ENCODE results near the gene RALGDS.
A peak's percentile ranks its signal among the peaks of the same experiment; 100 is the strongest.

Gene RALGDS

GRCh38 chr9:133151041-133151440, 30.0 kb upstream of the RALGDS start:
- no peak for DNase-seq (ENCODE audit: low read depth in 2 of 2)

GRCh38 chr9:133149130-133150015, 28.3 kb upstream of the RALGDS start:
- peak; percentile 61 to 68 for DNase-seq (ENCODE audit: low read depth in 2 of 2)

DNA sequence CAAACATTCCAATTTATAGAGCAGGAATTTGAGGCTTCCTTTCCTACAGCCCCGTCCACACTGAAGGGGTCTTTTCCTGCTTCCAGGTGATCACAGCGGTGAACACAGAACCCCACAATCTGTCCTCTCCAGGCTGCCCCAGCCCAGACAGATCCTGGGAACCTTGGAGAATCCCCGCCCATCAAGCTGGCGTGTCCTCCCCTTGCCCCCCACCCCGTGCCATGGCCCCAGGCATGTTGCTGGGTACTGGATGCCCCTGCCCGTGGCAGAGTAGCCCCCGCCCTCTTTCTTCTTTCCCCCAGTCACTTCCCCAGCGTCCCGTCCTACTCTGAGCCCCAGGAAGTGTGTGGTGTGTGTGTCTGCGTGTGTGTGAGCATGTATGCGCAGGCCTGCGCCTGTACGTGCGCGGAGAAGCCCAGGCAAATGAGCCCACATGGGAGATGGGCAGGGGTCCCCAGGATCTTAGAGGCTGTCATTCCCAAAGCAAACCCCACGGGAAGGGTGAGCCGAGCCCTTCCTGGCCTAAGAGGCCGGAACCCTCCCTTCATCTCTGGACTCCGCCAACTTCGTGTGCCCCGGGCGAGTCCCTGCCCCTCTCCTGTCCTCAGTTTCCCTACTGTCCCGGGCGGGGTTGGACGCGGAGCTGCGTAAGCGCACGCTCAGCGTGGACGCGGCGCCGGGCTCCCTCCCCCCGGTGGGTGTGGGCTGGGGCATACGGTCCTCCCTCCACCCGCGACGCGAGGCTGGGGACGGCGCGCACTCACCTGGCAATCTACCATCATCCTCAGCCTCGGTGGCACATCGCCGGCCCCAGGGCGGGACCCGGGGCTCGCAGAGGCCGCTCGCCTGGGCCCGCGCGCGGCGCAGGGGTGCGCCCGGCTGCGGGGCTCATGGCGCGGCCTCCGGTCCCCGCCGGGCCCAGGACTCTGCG, 27.4 kb upstream of the RALGDS start:
- DNase-seq (ENCODE audit: low read depth in 2 of 2): no peak

DNA sequence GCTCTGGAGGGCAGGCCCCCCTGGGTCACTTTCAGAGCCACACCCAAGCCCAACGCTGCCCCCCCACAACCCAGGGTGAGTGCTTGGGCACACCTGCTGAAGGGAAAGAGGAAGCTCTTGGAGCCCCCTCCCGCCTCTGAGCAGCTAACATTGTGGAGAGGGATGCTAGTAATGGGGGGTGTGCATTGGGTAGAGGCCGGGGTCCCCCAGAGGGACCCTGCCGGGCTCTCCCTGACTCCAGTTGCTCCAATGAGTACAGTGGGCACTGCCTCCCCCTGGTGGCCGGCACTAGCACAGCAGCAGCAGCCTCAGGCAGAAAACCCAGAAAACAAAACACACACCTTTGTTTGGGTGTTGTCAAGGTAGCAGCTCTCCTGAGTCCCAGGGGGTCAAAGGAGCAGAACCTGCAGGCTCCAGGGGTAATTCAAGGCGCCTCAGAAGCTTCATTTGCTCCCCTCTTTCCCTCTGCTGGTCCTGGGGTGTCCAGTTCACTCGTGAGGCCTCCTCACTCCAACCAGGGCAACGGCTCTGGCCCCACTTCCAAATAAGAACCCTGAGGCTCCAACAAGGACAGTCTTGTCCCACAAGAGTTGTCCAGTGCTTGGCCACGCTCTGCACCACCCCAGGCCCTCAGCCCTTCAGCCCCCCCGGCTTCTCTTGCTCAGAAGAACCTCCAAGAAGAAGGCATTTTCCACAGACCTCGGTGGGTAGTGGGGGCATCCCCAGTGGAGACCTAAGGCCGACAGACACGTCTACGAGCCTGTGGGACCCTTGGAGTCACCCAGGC, 26.6 kb upstream of the RALGDS start:
- peak; percentile 52 to 73 for DNase-seq (ENCODE audit: low read depth in 2 of 2)

DNA sequence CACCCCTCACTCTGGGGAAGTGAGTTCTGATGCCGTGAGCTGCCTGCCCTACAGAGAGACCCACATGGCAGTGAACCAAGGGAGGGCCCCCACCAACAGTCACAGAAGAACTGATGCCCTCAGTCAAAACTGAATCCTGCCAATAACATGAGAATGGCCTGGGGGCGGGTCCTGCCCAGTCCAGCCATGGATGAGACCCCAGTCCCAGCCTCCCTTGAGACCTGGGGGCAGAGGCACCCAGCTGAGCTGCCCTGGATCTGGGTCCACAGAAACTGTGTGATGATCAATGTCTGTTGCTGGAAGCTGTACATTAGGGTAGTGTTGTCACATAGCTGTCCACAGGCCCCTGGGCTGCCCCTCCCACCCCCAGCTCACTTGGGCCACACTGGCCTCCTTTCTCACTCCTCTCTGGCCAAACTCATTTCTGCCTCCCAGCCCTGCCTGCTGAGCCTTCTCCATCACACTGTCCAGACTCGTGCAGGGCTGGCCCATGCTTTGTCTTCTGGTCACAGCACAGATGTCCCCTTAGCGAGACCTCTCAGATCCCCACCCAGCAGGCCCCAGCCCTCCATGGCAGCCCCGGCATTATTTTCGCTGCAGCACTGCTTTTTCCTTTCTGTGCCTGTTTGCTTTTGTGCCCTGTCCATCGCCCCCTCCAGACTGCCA, 25.8 kb upstream of the RALGDS start:
- DNase-seq (ENCODE audit: low read depth in 2 of 2): no peak

DNA sequence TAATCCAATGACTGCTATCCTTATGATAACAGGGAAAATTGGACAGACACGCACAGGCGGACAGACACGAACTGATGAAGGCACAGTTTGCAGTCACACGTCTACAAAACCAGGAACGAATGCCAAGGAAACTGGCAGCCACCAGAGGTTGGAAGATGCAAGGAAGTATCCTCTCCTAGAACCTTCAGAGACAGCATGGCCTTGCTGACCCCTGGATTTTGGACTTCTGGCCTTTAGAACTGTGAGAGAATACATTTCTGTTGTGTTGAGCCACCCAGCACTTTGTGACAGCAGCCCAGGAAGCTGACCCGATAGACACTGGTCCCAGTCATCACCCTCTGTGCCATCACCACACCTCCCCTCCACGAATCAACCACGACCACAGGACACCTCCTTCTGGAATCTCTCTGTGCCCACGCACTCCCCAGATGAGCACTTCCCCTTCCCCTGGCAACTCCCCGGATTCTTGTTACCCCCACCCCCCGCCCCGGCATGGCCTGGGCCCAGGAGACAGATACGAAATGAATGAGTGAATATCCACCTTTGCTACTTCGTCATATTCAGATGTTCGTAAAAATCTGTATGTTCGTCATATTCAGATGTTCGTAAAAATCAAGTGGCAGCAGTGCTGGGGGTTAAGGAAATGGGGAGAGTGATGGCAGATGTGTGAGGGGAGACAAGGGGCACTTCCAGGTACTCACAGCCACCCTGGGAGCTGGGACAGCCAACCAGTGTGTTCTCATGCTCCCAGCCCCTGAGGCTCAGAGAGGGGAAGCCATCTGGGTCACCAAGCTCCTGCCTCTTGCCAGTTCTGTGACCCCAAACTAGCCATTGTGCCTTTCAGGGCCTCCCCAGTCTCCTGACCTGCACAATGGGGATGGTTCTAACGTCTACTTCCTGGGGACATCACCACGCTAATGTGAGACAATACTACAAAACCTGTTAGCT, 24.1 kb upstream of the RALGDS start:
- DNase-seq (ENCODE audit: low read depth in 2 of 2): no peak

DNA sequence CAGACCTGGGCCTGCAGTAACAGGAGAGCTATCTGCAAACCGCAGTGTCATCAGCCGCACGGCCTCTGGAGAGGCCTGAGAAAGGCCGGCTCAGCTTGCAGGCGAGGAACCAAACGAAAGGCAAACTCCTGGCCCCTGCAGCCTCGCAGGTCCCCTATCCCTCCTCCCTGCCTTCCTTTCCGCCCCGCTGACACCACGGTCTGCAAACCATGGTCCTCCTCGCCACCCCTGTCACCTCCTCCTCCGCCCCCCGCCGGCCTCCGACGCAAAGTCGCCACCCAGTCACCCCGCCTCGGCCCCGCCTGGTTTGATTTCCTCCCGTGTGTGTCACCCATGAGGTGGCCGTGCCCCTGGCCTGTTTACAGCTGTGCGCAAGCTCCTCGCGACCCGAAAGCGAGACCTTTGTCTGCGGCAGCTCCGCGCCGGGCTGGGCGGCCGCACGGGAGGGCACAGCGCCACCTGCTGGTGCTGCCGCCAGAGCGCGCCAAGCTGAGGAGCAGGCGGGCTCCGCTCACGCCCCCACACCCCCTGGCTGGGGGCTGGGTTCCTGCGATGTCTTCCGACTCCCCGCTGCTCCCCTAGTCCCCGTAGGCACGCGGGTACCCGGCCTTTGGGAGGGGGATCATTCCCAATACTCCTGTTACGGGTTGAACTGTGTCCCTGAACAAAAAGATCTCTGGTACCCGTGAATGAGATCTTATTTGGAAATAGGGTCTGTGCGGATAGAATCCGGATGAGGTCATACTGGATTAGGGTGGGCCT, 23.3 kb upstream of the RALGDS start:
- DNase-seq (ENCODE audit: low read depth in 2 of 2): peak; percentile 76 to 88

- DNase-seq (ENCODE audit: low read depth in 2 of 2): no peak
Measured at GRCh38 chr9:133143639-133144141, 22.6 kb upstream of the RALGDS start.

GRCh38 chr9:133142684-133143622, 21.9 kb upstream of the RALGDS start:
- DNase-seq (ENCODE audit: low read depth in 2 of 2): no peak

- no peak for DNase-seq (ENCODE audit: low read depth in 2 of 2)
Measured at GRCh38 chr9:133141833-133142595, 21.0 kb upstream of the RALGDS start.

GRCh38 chr9:133140606-133141005, 19.6 kb upstream of the RALGDS start:
- no peak for DNase-seq (ENCODE audit: low read depth in 2 of 2)

- no peak for DNase-seq (ENCODE audit: low read depth in 2 of 2)
Measured at GRCh38 chr9:133140174-133140505, 19.1 kb upstream of the RALGDS start.

- DNase-seq (ENCODE audit: low read depth in 2 of 2): no peak
Measured at GRCh38 chr9:133139246-133140173, 18.5 kb upstream of the RALGDS start.

- no peak for DNase-seq (ENCODE audit: low read depth in 2 of 2)
Measured at GRCh38 chr9:133137451-133138231, 16.6 kb upstream of the RALGDS start.

GRCh38 chr9:133135146-133135745, 14.2 kb upstream of the RALGDS start:
- no peak for DNase-seq (ENCODE audit: low read depth in 2 of 2)

All from stimulated activated CD8-positive, alpha-beta memory T cell treated with anti-CD3 and anti-CD28 coated beads, Interleukin-15, amount 100 ng/mL, for 4 hours (primary cell).